ENCODE results near the gene HYAL1. TPM values are rescaled to one million over a fixed set of nuclear protein-coding genes. Genes with fewer than 3 reads are reported as not detected.

The HYAL1 gene
- total RNA-seq, 1 donor from 2014 or later, result 7.1 TPM

GRCh38 chr3:50304601-50305000, 1.2 kb upstream of the HYAL1 start:
- TF ChIP-seq CTCF (IDR thresholded peaks at IDR 0.05; ENCODE audit: insufficient read depth, low read length, severe bottlenecking), result no peak
- no peaks in the 10 kb centered on the region for H3K36me3 ChIP-seq (ENCODE audit: control insufficient read depth, insufficient read depth, low read length)
- no peaks in the 10 kb centered on the region for H3K27me3 ChIP-seq (ENCODE audit: control insufficient read depth, insufficient read depth, low read length)
- H3K4me3 ChIP-seq (ENCODE audit: low read depth, low read length), result no peak overlapping the region
- FAIRE-seq (peak; percentile 28), DNase-seq (ENCODE audit: low read depth) (peak; percentile 73)

- no peaks in the 10 kb centered on the region for H3K36me3 ChIP-seq (ENCODE audit: control insufficient read depth, insufficient read depth, low read length)
- FAIRE-seq, result no peak
- H3K4me3 ChIP-seq (ENCODE audit: low read depth, low read length), result no peak overlapping the region
- TF ChIP-seq CTCF (IDR thresholded peaks at IDR 0.05; ENCODE audit: insufficient read depth, low read length, severe bottlenecking), result no peak
- DNase-seq (ENCODE audit: low read depth), result no peak
- no peaks in the 10 kb centered on the region for H3K27me3 ChIP-seq (ENCODE audit: control insufficient read depth, insufficient read depth, low read length)
Measured at GRCh38 chr3:50302095-50303012, 1.0 kb downstream of the HYAL1 start.

DNA sequence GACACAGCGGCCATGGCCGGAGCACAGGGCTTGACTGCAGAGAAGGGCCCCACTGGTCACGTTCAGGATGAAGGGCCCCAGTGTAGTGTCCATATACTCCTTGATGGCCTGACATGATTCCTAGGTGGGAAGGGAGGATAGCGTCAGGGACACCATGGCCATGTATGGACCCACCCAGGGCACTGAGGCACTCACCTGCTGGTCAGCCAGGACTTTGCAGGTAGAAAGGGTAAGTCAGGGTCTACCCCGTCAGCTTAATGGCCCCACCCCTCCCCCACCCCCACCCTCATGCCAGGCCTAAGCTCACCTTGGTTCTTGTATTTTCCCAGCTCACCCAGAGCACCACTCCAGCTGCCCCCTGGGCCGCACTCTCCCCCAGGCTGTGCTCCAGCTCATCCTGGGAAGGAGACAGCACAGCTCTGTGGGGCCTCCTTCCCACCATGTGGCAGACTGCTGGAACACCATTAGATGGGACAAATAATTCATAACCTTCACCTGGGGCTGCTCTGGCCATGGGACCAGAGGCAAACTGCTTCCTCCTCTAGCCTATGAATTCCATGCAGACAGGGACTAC, 2.6 kb downstream of the HYAL1 start:
- TF ChIP-seq CTCF (IDR thresholded peaks at IDR 0.05; ENCODE audit: insufficient read depth, low read length, severe bottlenecking), result no peak
- no peak for FAIRE-seq
- H3K4me3 ChIP-seq (ENCODE audit: low read depth, low read length), result no peak overlapping the region

DNA sequence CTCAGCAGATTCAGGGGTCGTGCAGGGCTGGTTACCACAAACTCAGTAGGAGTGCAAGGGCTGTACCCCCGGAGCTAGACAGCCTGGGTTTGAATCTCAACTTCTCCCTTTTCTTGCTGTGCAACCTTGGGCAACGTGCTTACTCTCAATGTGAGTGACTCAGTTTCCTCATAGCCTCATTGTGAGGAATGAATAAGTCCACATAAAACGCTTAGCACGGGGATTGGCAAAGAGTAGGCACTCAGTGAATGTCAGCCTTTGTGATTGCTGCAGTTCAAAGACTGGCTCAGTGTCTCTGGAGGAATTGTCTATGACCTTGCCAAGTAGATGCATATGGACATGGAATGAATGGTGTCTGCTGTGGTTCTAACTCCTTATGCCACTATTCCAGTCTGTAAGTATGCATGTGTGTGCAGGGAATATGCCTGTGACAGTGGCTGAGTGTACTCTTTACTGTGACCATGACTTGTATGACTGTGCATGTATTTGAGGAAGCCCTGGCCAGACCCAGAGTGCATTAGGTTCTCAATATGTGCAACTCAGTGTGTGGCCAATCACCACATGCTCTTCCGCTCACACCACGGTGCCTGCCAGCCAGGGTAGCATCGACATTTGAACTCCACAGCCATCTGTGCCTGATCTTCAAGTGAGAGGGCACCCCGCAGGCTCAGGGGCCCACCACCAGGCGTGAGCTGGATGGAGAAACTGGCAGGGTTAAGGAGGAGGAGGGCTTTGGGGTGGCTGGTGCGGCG, 3.3 kb downstream of the HYAL1 start:
- Histone ChIP-seq H3K27me3 (ENCODE audit: control insufficient read depth, insufficient read depth, low read length) (no peaks in the 10 kb centered on the region), H3K4me3 (ENCODE audit: low read depth, low read length) (peak overlapping the region; percentile 7), H3K36me3 (ENCODE audit: control insufficient read depth, insufficient read depth, low read length) (peaks cover 1% of the 10 kb centered on the region)
- DNase-seq (ENCODE audit: low read depth) (peak; percentile 95), FAIRE-seq (peak; percentile 93)
- no peak for TF ChIP-seq CTCF (IDR thresholded peaks at IDR 0.05; ENCODE audit: insufficient read depth, low read length, severe bottlenecking)

More for the DNA sequence above, 2.6 kb downstream of the HYAL1 start:
- Histone ChIP-seq H3K27me3 (ENCODE audit: control insufficient read depth, insufficient read depth, low read length) (no peaks in the 10 kb centered on the region), H3K36me3 (ENCODE audit: control insufficient read depth, insufficient read depth, low read length) (peaks cover 1% of the 10 kb centered on the region)
- no peak for DNase-seq (ENCODE audit: low read depth)

GRCh38 chr3:50299638-50299928, 3.8 kb downstream of the HYAL1 start:
- DNase-seq (ENCODE audit: low read depth), result no peak
- peaks cover 1% of the 10 kb centered on the region for H3K36me3 ChIP-seq (ENCODE audit: control insufficient read depth, insufficient read depth, low read length)
- H3K27me3 ChIP-seq (ENCODE audit: control insufficient read depth, insufficient read depth, low read length), result no peaks in the 10 kb centered on the region
- H3K4me3 ChIP-seq (ENCODE audit: low read depth, low read length), result peak overlapping the region; percentile 7
- FAIRE-seq, result peak; percentile 58
- no peak for TF ChIP-seq CTCF (IDR thresholded peaks at IDR 0.05; ENCODE audit: insufficient read depth, low read length, severe bottlenecking)

Measured in bronchial epithelial cell (primary cell).